Keratinocyte (primary cell): ENCODE results near the gene CEP43. TPM values are rescaled to one million over a fixed set of nuclear protein-coding genes. Genes with fewer than 3 reads are reported as not detected.

Experiments
- DNase-seq: peaks from one replicate; pipeline ENCODE4 v3.0.0-alpha.2; 2011; ENCODE audit warnings: low read depth, missing footprints, low spot score
- FAIRE-seq: peaks from 2 replicates; lab custom pipeline; 2011; peaks lifted over from hg19 to GRCh38; lab: Jason Lieb, UNC
- H2AFZ ChIP-seq: 2 replicates; pipeline ENCODE4 v1.6.0; 2012; ENCODE audit warnings: low read length, control low read depth, inconsistent platforms; ENCODE audit not compliant: control insufficient read depth
- H3K27ac ChIP-seq: 2 replicates; pipeline ENCODE4 v1.5.1; 2011; ENCODE audit warnings: low read length; ENCODE audit not compliant: control insufficient read depth, insufficient read depth
- H3K27me3 ChIP-seq: 3 replicates; pipeline ENCODE4 v1.6.0; 2011; ENCODE audit warnings: low read length; ENCODE audit not compliant: control insufficient read depth, insufficient read depth; ENCODE audit errors: extremely low read depth
- H3K36me3 ChIP-seq, 2 experiments: 2 replicates in 1 of 2; 3 replicates in 1 of 2; pipeline ENCODE4 v1.5.1; 2011; ENCODE audit warnings: low read length in 2 of 2, mild to moderate bottlenecking in 1 of 2; ENCODE audit not compliant: control insufficient read depth in 2 of 2, insufficient read depth in 2 of 2; ENCODE audit errors: extremely low read depth in 1 of 2
- H3K4me1 ChIP-seq: 3 replicates; pipeline ENCODE4 v1.5.1; 2011; ENCODE audit warnings: low read length; ENCODE audit not compliant: control insufficient read depth, insufficient read depth; ENCODE audit errors: extremely low read depth
- H3K4me2 ChIP-seq: 3 replicates; pipeline ENCODE4 v1.6.0; 2011; ENCODE audit warnings: low read depth, low read length; ENCODE audit not compliant: control insufficient read depth, insufficient read depth; ENCODE audit errors: extremely low read depth
- H3K4me3 ChIP-seq, 3 experiments: fragments of 200-600 bp in 1 of 3; sonication (generic) in 1 of 3; 2 replicates in 2 of 3; 3 replicates in 1 of 3; pipeline ENCODE4 v1.5.1; 2011 to 2016; ENCODE audit warnings: low read length in 3 of 3, mild to moderate bottlenecking in 3 of 3, control low read depth in 2 of 3, inconsistent platforms in 1 of 3, low read depth in 1 of 3, mixed read lengths in 1 of 3, mixed run types in 1 of 3, moderate library complexity in 1 of 3; ENCODE audit not compliant: control insufficient read depth in 2 of 3, insufficient read depth in 2 of 3; ENCODE audit errors: extremely low read depth in 1 of 3
- H3K79me2 ChIP-seq: 2 replicates; pipeline ENCODE4 v1.6.0; 2012; ENCODE audit warnings: low read length; ENCODE audit not compliant: control insufficient read depth, insufficient read depth
- H3K9ac ChIP-seq: 3 replicates; pipeline ENCODE4 v1.6.0; 2011; ENCODE audit warnings: low read length; ENCODE audit not compliant: control insufficient read depth, insufficient read depth; ENCODE audit errors: extremely low read depth
- H3K9me1 ChIP-seq: 3 replicates; pipeline ENCODE4 v1.6.0; 2011; ENCODE audit warnings: low read length; ENCODE audit not compliant: control insufficient read depth, insufficient read depth; ENCODE audit errors: extremely low read depth
- H3K9me3 ChIP-seq: 2 replicates; pipeline ENCODE4 v1.5.1; 2012; ENCODE audit warnings: low read depth, low read length; ENCODE audit not compliant: control insufficient read depth
- H4K20me1 ChIP-seq: 3 replicates; pipeline ENCODE4 v1.6.0; 2011; ENCODE audit warnings: low read length; ENCODE audit not compliant: control insufficient read depth, insufficient read depth; ENCODE audit errors: extremely low read depth
- CTCF ChIP-seq, 3 experiments: IDR thresholded peaks in 1 of 3; conservative IDR thresholded peaks in 1 of 3; optimal IDR thresholded peaks in 1 of 3; 2 replicates in 2 of 3; 3 replicates in 1 of 3; pipeline versions ENCODE3 to v1.5.1; 2011; ENCODE audit warnings: low read length in 3 of 3, mild to moderate bottlenecking in 3 of 3, moderate library complexity in 2 of 3, control low read depth in 1 of 3, inconsistent platforms in 1 of 3; ENCODE audit not compliant: insufficient read depth in 2 of 3; ENCODE audit errors: extremely low read depth in 1 of 3
- EZH2 ChIP-seq: IDR thresholded peaks from one replicate; pipeline ENCODE4 v1.6.1; 2012; ENCODE audit warnings: inconsistent platforms, mild to moderate bottlenecking, low read length, moderate library complexity
- dilution Hi-C: fragments of 300-500 bp; cut with MboI; formaldehyde crosslinking; loops from one replicate; pipeline ENCODE4 v1.7.0; 2020; ENCODE audit warnings: low sequenced_read_pairs; ENCODE audit not compliant: extremely low pct_ligation_motif_present
- polyA plus RNA-seq, 5 experiments: library from polyadenylated mRNA; depleted of rRNA in 3 of 5; stranded (reverse) in 3 of 5; stranded (forward) in 1 of 5; unstranded in 1 of 5; fragments of >200 nt; gene quantifications; 1 replicate in 1 of 5; 2 replicates in 3 of 5; 3 replicates in 1 of 5; pipeline versions ENCODE4 v1.2.1 to v1.2.3, GENCODE V29; 2011 to 2012; ENCODE audit warnings: missing spikeins in 2 of 5, low read depth in 1 of 5, low replicate concordance in 1 of 5

Gene CEP43
- polyA plus RNA-seq, 1 donor (not counting 4 experiments of a cell fraction or from before 2014, with no cell fraction given): 18.4 TPM

GRCh38 chr6:166980738-166981137 lies 18.5 kb upstream of the CEP43 start:
- H3K9me3 ChIP-seq: no peaks in the 10 kb centered on the region
- no peaks in the 10 kb centered on the region for H4K20me1 ChIP-seq
- H3K36me3 ChIP-seq: peaks cover 0 to 3% of the 10 kb centered on the region in 2 experiments
- H3K27me3 ChIP-seq: no peaks in the 10 kb centered on the region
- H3K4me3 ChIP-seq: no peak overlapping the region
- DNase-seq: no peak
- dilution Hi-C loops: no loop called here
- no peak overlapping the region for H3K9ac ChIP-seq
- H3K4me2 ChIP-seq: no peak overlapping the region
- no peaks in the 10 kb centered on the region for H3K4me1 ChIP-seq
- peaks cover 4% of the 10 kb centered on the region for H3K79me2 ChIP-seq
- FAIRE-seq: no peak
- H3K9me1 ChIP-seq: no peaks in the 10 kb centered on the region
- TF ChIP-seq EZH2 (no peak), CTCF (optimal IDR thresholded peaks at IDR 0.05 in 1 of 3, IDR thresholded peaks at IDR 0.05 in 1 of 3, conservative IDR thresholded peaks at IDR 0.05 in 1 of 3; ENCODE audit: extremely low read depth in 1 of 3, insufficient read depth in 2 of 3, low read length in 3 of 3) (no peak)
- no peak overlapping the region for H3K27ac ChIP-seq
- H2AFZ ChIP-seq: no peak overlapping the region

- H3K9me3 ChIP-seq: no peaks in the 10 kb centered on the region
- TF ChIP-seq CTCF (optimal IDR thresholded peaks at IDR 0.05 in 1 of 3, IDR thresholded peaks at IDR 0.05 in 1 of 3, conservative IDR thresholded peaks at IDR 0.05 in 1 of 3; ENCODE audit: extremely low read depth in 1 of 3, insufficient read depth in 2 of 3, low read length in 3 of 3): no peak
- no peaks in the 10 kb centered on the region for H3K27me3 ChIP-seq
- no peak for FAIRE-seq
- H3K27ac ChIP-seq: no peak overlapping the region
- peaks cover 7% of the 10 kb centered on the region for H3K79me2 ChIP-seq
- DNase-seq: no peak
- no peak overlapping the region for H2AFZ ChIP-seq
- dilution Hi-C loops: no loop called here
- H3K4me2 ChIP-seq: no peak overlapping the region
- peaks cover 7% of the 10 kb centered on the region for H3K4me1 ChIP-seq
- H3K36me3 ChIP-seq: peaks cover 0 to 3% of the 10 kb centered on the region in 2 experiments
- no peak overlapping the region for H3K9ac ChIP-seq
- H3K9me1 ChIP-seq: no peaks in the 10 kb centered on the region
- no peak overlapping the region for H3K4me3 ChIP-seq
- no peaks in the 10 kb centered on the region for H4K20me1 ChIP-seq
Measured at GRCh38 chr6:166987448-166987847, 11.7 kb upstream of the CEP43 start.
